Measurements from ENCODE around the gene FAM222A.

FAM222A gene

GRCh38 chr12:109729801-109730200 lies 16.2 kb downstream of the FAM222A start:
- H3K4me3 ChIP-seq (ENCODE audit: low read length): no peak overlapping the region
- TF ChIP-seq, protein P1, sequence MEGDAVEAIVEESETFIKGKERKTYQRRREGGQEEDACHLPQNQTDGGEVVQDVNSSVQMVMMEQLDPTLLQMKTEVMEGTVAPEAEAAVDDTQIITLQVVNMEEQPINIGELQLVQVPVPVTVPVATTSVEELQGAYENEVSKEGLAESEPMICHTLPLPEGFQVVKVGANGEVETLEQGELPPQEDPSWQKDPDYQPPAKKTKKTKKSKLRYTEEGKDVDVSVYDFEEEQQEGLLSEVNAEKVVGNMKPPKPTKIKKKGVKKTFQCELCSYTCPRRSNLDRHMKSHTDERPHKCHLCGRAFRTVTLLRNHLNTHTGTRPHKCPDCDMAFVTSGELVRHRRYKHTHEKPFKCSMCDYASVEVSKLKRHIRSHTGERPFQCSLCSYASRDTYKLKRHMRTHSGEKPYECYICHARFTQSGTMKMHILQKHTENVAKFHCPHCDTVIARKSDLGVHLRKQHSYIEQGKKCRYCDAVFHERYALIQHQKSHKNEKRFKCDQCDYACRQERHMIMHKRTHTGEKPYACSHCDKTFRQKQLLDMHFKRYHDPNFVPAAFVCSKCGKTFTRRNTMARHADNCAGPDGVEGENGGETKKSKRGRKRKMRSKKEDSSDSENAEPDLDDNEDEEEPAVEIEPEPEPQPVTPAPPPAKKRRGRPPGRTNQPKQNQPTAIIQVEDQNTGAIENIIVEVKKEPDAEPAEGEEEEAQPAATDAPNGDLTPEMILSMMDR (conservative IDR thresholded peaks at IDR 0.05; ENCODE audit: low read length): no peak
- DNase-seq (ENCODE audit: low read depth): no peak

GRCh38 chr12:109730306-109731145 lies 16.9 kb downstream of the FAM222A start:
- no peak overlapping the region for H3K4me3 ChIP-seq (ENCODE audit: low read length)
- TF ChIP-seq, protein P1 (conservative IDR thresholded peaks at IDR 0.05; ENCODE audit: low read length): no peak
- DNase-seq (ENCODE audit: low read depth): no peak

- H3K4me3 ChIP-seq (ENCODE audit: low read length): no peak overlapping the region
- DNase-seq (ENCODE audit: low read depth): no peak
- TF ChIP-seq, protein P1 (conservative IDR thresholded peaks at IDR 0.05; ENCODE audit: low read length): no peak
Measured at GRCh38 chr12:109731231-109731731, 17.7 kb downstream of the FAM222A start.

GRCh38 chr12:109731806-109732205 lies 18.2 kb downstream of the FAM222A start:
- TF ChIP-seq, protein P1 (conservative IDR thresholded peaks at IDR 0.05; ENCODE audit: low read length): no peak
- H3K4me3 ChIP-seq (ENCODE audit: low read length): no peak overlapping the region
- DNase-seq (ENCODE audit: low read depth): no peak

DNA sequence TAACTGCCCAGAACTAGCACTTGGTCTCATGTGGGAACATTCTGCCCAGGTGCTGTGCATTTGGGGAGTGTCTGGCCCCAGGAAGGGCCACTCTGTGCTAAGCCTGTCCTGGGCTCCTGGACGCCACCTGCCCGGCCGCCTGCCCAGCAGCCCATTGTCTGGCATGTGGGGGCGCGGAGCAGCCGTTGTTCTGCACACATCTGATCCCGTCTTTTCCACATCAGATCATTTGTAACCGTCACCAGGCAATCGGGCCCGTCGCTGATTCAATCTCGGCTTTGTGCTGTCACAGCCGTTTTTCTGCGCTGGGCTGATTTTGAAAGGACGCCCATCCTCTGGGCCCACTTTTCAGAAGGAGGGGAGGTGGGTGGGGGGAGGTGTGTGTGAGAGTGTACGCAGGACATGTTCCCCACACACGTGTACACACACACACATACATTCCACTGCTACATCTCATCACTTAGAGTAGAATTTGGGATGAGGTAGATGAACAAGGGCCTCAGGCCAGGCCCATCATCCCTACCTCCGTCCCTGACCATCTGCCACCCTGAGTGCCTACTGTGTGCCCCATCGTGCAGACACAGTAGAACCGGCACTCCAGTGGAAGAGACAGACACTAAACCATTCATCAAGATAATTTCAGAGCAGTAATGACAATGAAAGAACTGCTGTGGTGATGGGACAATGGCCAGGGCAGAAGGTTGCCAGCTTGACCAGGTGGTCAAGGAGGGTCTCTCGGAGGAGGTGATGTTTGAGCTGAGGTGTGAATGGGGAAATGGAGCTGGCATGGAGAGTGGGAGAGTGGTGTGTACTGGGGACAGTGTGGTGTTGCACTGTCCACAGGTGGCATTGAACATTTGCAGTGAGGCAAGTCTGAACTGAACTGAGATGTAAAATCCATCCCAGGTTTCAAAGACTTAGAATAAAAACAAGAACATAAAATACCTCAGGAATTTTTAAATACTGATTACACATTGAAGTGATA lies 19.0 kb downstream of the FAM222A start:
- H3K4me3 ChIP-seq (ENCODE audit: low read length): no peak overlapping the region
- no peak for DNase-seq (ENCODE audit: low read depth)
- TF ChIP-seq, protein P1 (conservative IDR thresholded peaks at IDR 0.05; ENCODE audit: low read length): no peak

GRCh38 chr12:109734219-109735000 lies 20.8 kb downstream of the FAM222A start:
- no peak overlapping the region for H3K4me3 ChIP-seq (ENCODE audit: low read length)
- TF ChIP-seq, protein P1 (conservative IDR thresholded peaks at IDR 0.05; ENCODE audit: low read length): no peak
- no peak for DNase-seq (ENCODE audit: low read depth)

Measured in AG10803 (cell line).